K562 (cell line): Measurements from ENCODE around the gene IFT172. TPM values are rescaled to one million over a fixed set of nuclear protein-coding genes. Genes with fewer than 3 reads are reported as not detected.

Experiments used
- C11orf30 ChIP-seq: fragments of 450-650 bp; IDR thresholded peaks from 2 replicates; pipeline ENCODE4 v1.6.1; 2016; ENCODE audit warnings: low read depth, mild to moderate bottlenecking
- DMBX1 ChIP-seq: fragments of 250-450 bp; sonication (Bioruptor Pico); IDR thresholded peaks from 2 replicates; pipeline ENCODE4 v1.8.0; 2022; ENCODE audit warnings: inconsistent platforms, mild to moderate bottlenecking, moderate library complexity, borderline replicate concordance
- FOXA1 ChIP-seq: fragments of 450-650 bp; IDR thresholded peaks from 2 replicates; pipeline ENCODE4 v1.6.1; 2016; ENCODE audit warnings: mild to moderate bottlenecking, borderline replicate concordance
- GATAD2B ChIP-seq: fragments of 450-650 bp; IDR thresholded peaks from 2 replicates; pipeline ENCODE4 v1.6.1; 2017; ENCODE audit warnings: mild to moderate bottlenecking, borderline replicate concordance
- MECOM ChIP-seq: fragments of 250-450 bp; sonication (Bioruptor Pico); IDR thresholded peaks from 2 replicates; pipeline ENCODE4 v1.8.0; 2022; ENCODE audit warnings: inconsistent platforms
- MEIS2 ChIP-seq: fragments of 450-650 bp; IDR thresholded peaks from 2 replicates; pipeline ENCODE4 v1.6.1; 2014; ENCODE audit warnings: mild to moderate bottlenecking; ENCODE audit not compliant: partially characterized antibody
- MTA2 ChIP-seq: fragments of 450-650 bp; IDR thresholded peaks from 2 replicates; pipeline ENCODE4 v1.6.1; 2016; ENCODE audit warnings: low read depth
- NCOR1 ChIP-seq: fragments of 450-650 bp; IDR thresholded peaks from 2 replicates; pipeline ENCODE4 v1.6.1; 2016; ENCODE audit warnings: mild to moderate bottlenecking, moderate library complexity
- NFRKB ChIP-seq: fragments of 450-650 bp; IDR thresholded peaks from 2 replicates; pipeline ENCODE4 v1.6.1; 2016; ENCODE audit warnings: low read depth
- NR4A1 ChIP-seq, 2 experiments: fragments of 250-450 bp in 1 of 2; fragments of 450-650 bp in 1 of 2; sonication (Bioruptor Pico) in 1 of 2; IDR thresholded peaks; 2 replicates each; pipeline versions ENCODE4 v1.4.0 to v1.6.1; 2016 to 2020; ENCODE audit warnings: mild to moderate bottlenecking in 2 of 2, missing compliant biosample characterization in 1 of 2, missing genetic modification characterization in 1 of 2, moderate library complexity in 1 of 2
- SETDB1 ChIP-seq: IDR thresholded peaks from one replicate; pipeline ENCODE4 v1.6.1; 2012; ENCODE audit warnings: low read length, control low read depth, inconsistent platforms
- SMAD3 ChIP-seq: fragments of 450-650 bp; formaldehyde crosslinking; conservative IDR thresholded peaks from 2 replicates; pipeline ENCODE4 v1.4.0; 2020; ENCODE audit warnings: mild to moderate bottlenecking
- SMARCA4 ChIP-seq: fragments of 450-650 bp; IDR thresholded peaks from 2 replicates; pipeline ENCODE4 v1.6.1; 2016
- STAT5B ChIP-seq: fragments of 250-450 bp; sonication (Bioruptor Pico); IDR thresholded peaks from 2 replicates; pipeline ENCODE4 v1.8.0; 2021; ENCODE audit warnings: mild to moderate bottlenecking, inconsistent platforms
- THRB ChIP-seq: fragments of 450-650 bp; formaldehyde crosslinking; conservative IDR thresholded peaks from 2 replicates; pipeline ENCODE4 v1.4.0; 2022; ENCODE audit warnings: mild to moderate bottlenecking, missing genetic modification characterization
- ZBTB40 ChIP-seq, 2 experiments: fragments of 450-650 bp in 1 of 2; sonication (generic) in 1 of 2; formaldehyde crosslinking in 1 of 2; IDR thresholded peaks; 2 replicates each; pipeline versions ENCODE4 v1.7.1 to v1.9.0; 2016 to 2022; ENCODE audit warnings: inconsistent platforms in 1 of 2, mild to moderate bottlenecking in 1 of 2, missing genetic modification reagents in 1 of 2
- ZNF431 ChIP-seq: sonication (generic); formaldehyde crosslinking; IDR thresholded peaks from 2 replicates; pipeline ENCODE4 v1.8.0; 2022; ENCODE audit warnings: mild to moderate bottlenecking, missing genetic modification reagents
- polyA plus RNA-seq, 8 experiments: library from polyadenylated mRNA; depleted of rRNA in 4 of 8; stranded (reverse) in 5 of 8; unstranded in 3 of 8; fragments of >200 nt; fragmentation: Nextera tagmentation in 2 of 8; fragmentation: Illumina TruSeq in 1 of 8; extraction: Ambion mirVana in 2 of 8; extraction: Trizol in 1 of 8; gene quantifications; 2 replicates each; pipeline versions ENCODE4 v1.2.1 to v1.2.3, GENCODE V29; 2011 to 2014; ENCODE audit warnings: inconsistent platforms in 1 of 8, missing spikeins in 1 of 8
- total RNA-seq, 7 experiments: library from RNA; depleted of rRNA in 6 of 7; stranded (reverse); fragments of >200 nt in 6 of 7; fragmentation: Illumina TruSeq in 2 of 7; extraction: Trizol in 2 of 7; gene quantifications; 2 replicates each; pipeline versions ENCODE4 v1.2.1 to v1.2.3, GENCODE V29; 2011 to 2021; ENCODE audit warnings: low replicate concordance in 1 of 7

IFT172 gene
- total and polyA plus RNA-seq, 9 of the 15 experiments (the other 6 are each of a cell fraction or from before 2014, with no cell fraction given): 5.6 to 19.1 (median 13.5) TPM

- TF ChIP-seq THRB (CRISPR knock-in tag): no peak
- TF ChIP-seq ZNF431 (CRISPR knock-in tag): no peak
- no peak for TF ChIP-seq MTA2
- no peak for TF ChIP-seq NCOR1
- no peak for TF ChIP-seq NR4A1 (CRISPR knock-in tag; IDR thresholded peaks at IDR 0.05)
- 0 out of 2 replicates have a peak, but pooled peaks have one; percentile 18 for TF ChIP-seq NR4A1 (tag; IDR thresholded peaks at IDR 0.05)
- TF ChIP-seq MECOM (CRISPR knock-in tag): 0 out of 2 replicates have a peak, but pooled peaks have one; percentile 46
- TF ChIP-seq SETDB1: no peak
- TF ChIP-seq NFRKB: no peak; the same call in 1 of the 2 replicates
- peak; percentile 88 for TF ChIP-seq C11orf30
- TF ChIP-seq STAT5B (CRISPR knock-in tag): no peak
- TF ChIP-seq SMAD3 (CRISPR knock-in tag): no peak
- no peak for TF ChIP-seq SMARCA4
- no peak for TF ChIP-seq GATAD2B
- TF ChIP-seq FOXA1: no peak
- TF ChIP-seq MEIS2: peak; percentile 95
- no peak for TF ChIP-seq ZBTB40 (IDR thresholded peaks at IDR 0.05)
- no peak for TF ChIP-seq ZBTB40 (CRISPR knock-in tag; IDR thresholded peaks at IDR 0.05)
- peak; percentile 46; the same call in 1 of the 2 replicates for TF ChIP-seq DMBX1
Observed at GRCh38 chr2:27489498-27490397, at the start of gene IFT172 (continued).
